NB4 (cell line): ENCODE data around the gene SHISA5.

Experiments
- DNase-seq: peaks from one replicate; pipeline ENCODE4 v3.0.0; 2010; ENCODE audit warnings: low read depth
- H3K4me3 ChIP-seq: one replicate; pipeline ENCODE4 v1.5.1; 2011; ENCODE audit warnings: mild to moderate bottlenecking, low read depth, low read length, moderate library complexity
- MYC ChIP-seq: IDR thresholded peaks from 2 replicates; pipeline ENCODE4 v1.6.1; 2011; ENCODE audit warnings: low read depth, low read length
- POLR2A ChIP-seq: IDR thresholded peaks from 2 replicates; pipeline ENCODE4 v1.6.1; 2011; ENCODE audit warnings: mild to moderate bottlenecking; ENCODE audit not compliant: insufficient read length; ENCODE audit errors: extremely low read depth
- TF ChIP-seq, protein P1 (sequence below): IDR thresholded peaks from 2 replicates; pipeline ENCODE4 v1.6.1; 2011; ENCODE audit warnings: low read depth, low read length
- TF ChIP-seq, protein P2 (sequence below): IDR thresholded peaks from one replicate; pipeline ENCODE4 v1.5.1; 2012; ENCODE audit warnings: low read depth, low read length

SHISA5 gene

DNA sequence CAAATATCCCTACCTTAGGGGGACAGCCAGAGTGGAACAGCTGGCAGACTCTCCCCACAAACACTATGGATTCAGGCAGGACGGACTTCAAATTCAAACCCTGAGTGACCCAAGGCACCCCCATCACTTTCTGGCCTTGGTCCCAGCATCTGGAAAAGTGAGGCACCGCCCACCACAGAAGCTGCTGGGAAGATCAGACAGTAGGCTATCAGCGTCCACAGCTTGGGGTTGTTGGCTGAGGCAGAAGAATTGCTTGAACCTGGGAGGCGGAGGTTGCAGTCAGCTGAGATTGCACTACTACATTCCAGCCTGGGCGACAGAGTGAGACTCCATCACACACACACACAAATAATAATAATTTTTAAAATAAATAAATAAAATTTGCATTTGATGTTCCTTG, 44.2 kb upstream of the SHISA5 start:
- H3K4me3 ChIP-seq: no peak overlapping the region
- TF ChIP-seq POLR2A (no peak), MYC (no peak)
- TF ChIP-seq, protein P1, sequence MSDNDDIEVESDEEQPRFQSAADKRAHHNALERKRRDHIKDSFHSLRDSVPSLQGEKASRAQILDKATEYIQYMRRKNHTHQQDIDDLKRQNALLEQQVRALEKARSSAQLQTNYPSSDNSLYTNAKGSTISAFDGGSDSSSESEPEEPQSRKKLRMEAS: no peak
- TF ChIP-seq, protein P2, sequence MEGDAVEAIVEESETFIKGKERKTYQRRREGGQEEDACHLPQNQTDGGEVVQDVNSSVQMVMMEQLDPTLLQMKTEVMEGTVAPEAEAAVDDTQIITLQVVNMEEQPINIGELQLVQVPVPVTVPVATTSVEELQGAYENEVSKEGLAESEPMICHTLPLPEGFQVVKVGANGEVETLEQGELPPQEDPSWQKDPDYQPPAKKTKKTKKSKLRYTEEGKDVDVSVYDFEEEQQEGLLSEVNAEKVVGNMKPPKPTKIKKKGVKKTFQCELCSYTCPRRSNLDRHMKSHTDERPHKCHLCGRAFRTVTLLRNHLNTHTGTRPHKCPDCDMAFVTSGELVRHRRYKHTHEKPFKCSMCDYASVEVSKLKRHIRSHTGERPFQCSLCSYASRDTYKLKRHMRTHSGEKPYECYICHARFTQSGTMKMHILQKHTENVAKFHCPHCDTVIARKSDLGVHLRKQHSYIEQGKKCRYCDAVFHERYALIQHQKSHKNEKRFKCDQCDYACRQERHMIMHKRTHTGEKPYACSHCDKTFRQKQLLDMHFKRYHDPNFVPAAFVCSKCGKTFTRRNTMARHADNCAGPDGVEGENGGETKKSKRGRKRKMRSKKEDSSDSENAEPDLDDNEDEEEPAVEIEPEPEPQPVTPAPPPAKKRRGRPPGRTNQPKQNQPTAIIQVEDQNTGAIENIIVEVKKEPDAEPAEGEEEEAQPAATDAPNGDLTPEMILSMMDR: no peak

DNA sequence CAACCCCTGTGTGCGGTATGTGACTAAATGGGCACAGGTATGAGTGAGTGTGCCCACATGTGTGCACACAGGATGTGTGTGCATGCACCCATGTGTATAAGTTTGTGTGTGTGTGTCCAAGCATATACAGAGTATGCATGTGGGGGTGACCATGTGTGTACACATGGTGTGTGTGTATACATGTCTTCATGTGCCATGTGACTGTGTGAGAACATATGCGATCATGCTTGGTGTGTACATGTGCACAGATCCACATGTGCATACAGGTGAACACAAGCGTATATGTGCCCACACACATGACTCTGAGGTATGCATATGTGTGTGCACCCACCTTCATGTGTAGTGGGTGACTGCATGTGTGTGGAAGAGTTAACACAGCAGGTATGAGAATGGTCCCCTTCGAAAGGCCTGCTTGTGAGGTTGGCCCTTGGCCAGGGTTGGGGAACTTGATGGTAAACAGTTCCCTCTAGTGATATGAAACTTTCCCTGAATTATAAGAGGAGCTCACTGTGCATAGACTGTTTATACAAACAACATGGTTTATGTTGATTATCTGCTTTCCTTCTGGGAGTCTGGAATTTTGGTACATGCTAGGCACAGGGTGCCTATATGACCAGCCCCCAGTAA, 42.3 kb upstream of the SHISA5 start:
- no peak overlapping the region for H3K4me3 ChIP-seq
- DNase-seq: no peak
- TF ChIP-seq, protein P2: no peak
- TF ChIP-seq, protein P1: peak; percentile 51

More for the DNA sequence above, 44.2 kb upstream of the SHISA5 start:
- DNase-seq: no peak

DNA sequence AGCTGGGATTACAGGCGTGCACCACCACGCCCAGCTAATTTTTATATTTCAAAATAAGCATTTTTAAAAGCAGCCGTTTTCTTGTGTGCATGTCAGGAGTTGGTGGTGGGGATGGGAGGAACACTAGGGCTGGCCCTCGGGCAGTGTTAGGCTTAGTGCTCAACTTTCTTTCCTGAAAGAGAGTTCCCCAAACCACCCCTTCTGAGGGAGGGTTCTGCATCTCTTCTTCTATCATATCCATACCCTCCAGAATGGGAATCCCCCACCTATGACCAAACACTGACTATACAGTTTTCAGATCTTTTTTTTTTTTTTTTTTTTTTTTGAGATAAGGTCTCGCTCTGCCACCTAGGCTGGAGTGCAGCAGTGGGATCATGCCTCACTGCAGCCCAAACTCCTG, 40.2 kb upstream of the SHISA5 start:
- TF ChIP-seq, protein P1: no peak
- TF ChIP-seq, protein P2: no peak
- DNase-seq: no peak
- H3K4me3 ChIP-seq: no peak overlapping the region

GRCh38 chr3:48543271-48543866, 39.4 kb upstream of the SHISA5 start:
- H3K4me3 ChIP-seq: no peak overlapping the region
- TF ChIP-seq, protein P1: no peak
- TF ChIP-seq POLR2A: no peak
- TF ChIP-seq, protein P2: no peak
- TF ChIP-seq MYC: no peak
- DNase-seq: no peak

- H3K4me3 ChIP-seq: no peak overlapping the region
- DNase-seq: no peak
- TF ChIP-seq MYC (no peak), POLR2A (no peak)
- TF ChIP-seq, protein P2: no peak
Observed at GRCh38 chr3:48538451-48538850, 34.5 kb upstream of the SHISA5 start.

GRCh38 chr3:48536785-48537184, 32.8 kb upstream of the SHISA5 start:
- H3K4me3 ChIP-seq: no peak overlapping the region
- DNase-seq: no peak
- TF ChIP-seq, protein P1: no peak
- TF ChIP-seq POLR2A (no peak), MYC (no peak)
- TF ChIP-seq, protein P2: no peak
